K562 (cell line): ENCODE measurements around the gene BACE2. TPM values are rescaled to one million over a fixed set of nuclear protein-coding genes. Genes with fewer than 3 reads are reported as not detected.

Experiments used
- ATF3 ChIP-seq, 2 experiments: fragments of 450-650 bp in 1 of 2; sonication (generic) in 1 of 2; formaldehyde crosslinking in 1 of 2; IDR thresholded peaks in 1 of 2; conservative IDR thresholded peaks in 1 of 2; 2 replicates each; pipeline versions ENCODE4 v1.6.1 to v1.8.1; 2016 to 2023; ENCODE audit warnings: mild to moderate bottlenecking in 2 of 2, moderate library complexity in 2 of 2, inconsistent platforms in 1 of 2, missing genetic modification reagents in 1 of 2
- ATF7 ChIP-seq: fragments of 450-650 bp; IDR thresholded peaks from 2 replicates; pipeline ENCODE4 v1.7.1; 2014; ENCODE audit warnings: mild to moderate bottlenecking, moderate library complexity
- C11orf30 ChIP-seq: fragments of 450-650 bp; IDR thresholded peaks from 2 replicates; pipeline ENCODE4 v1.6.1; 2016; ENCODE audit warnings: low read depth, mild to moderate bottlenecking
- CBFA2T3 ChIP-seq: fragments of 450-650 bp; IDR thresholded peaks from 2 replicates; pipeline ENCODE4 v1.6.1; 2017
- FOXM1 ChIP-seq, 2 experiments: fragments of 450-650 bp in 1 of 2; sonication (generic) in 1 of 2; formaldehyde crosslinking in 1 of 2; IDR thresholded peaks; 2 replicates each; pipeline versions ENCODE4 v1.6.1 to v1.9.0; 2017 to 2022; ENCODE audit warnings: low read depth in 2 of 2, mild to moderate bottlenecking in 2 of 2, missing genetic modification reagents in 1 of 2, moderate library complexity in 1 of 2
- FUS ChIP-seq: fragments of 200-400 bp; formaldehyde crosslinking; optimal IDR thresholded peaks from 2 replicates; pipeline ENCODE3; 2017; ENCODE audit warnings: low read depth, low read length
- HIVEP1 ChIP-seq: fragments of 250-450 bp; sonication (Bioruptor Pico); IDR thresholded peaks from 2 replicates; pipeline ENCODE4 v1.4.0; 2020; ENCODE audit warnings: mild to moderate bottlenecking
- MCM7 ChIP-seq, 2 experiments: fragments of 450-650 bp; IDR thresholded peaks; 2 replicates each; pipeline ENCODE4 v1.6.1; 2016 to 2018
- MEF2A ChIP-seq: IDR thresholded peaks from 2 replicates; pipeline ENCODE4 v1.6.1; 2011; ENCODE audit warnings: low read depth, mild to moderate bottlenecking, low read length, moderate library complexity; ENCODE audit not compliant: control insufficient read depth
- MEF2D ChIP-seq: conservative IDR thresholded peaks from 2 replicates; pipeline ENCODE4 v1.6.1; 2016; ENCODE audit warnings: low read depth, missing genetic modification characterization, missing compliant biosample characterization
- SNAPC5 ChIP-seq: fragments of 250-450 bp; sonication (Bioruptor Pico); IDR thresholded peaks from 2 replicates; pipeline ENCODE4 v1.8.0; 2021; ENCODE audit warnings: moderate library complexity, mild to moderate bottlenecking, inconsistent platforms
- STAT6 ChIP-seq: sonication (generic); formaldehyde crosslinking; IDR thresholded peaks from 2 replicates; pipeline ENCODE4 v1.8.1; 2023; ENCODE audit warnings: mild to moderate bottlenecking, missing genetic modification reagents
- TEAD2 ChIP-seq: fragments of 450-650 bp; IDR thresholded peaks from 2 replicates; pipeline ENCODE4 v1.6.1; 2016; ENCODE audit warnings: missing genetic modification characterization, control low read depth, missing compliant biosample characterization
- THRA ChIP-seq: fragments of 450-650 bp; IDR thresholded peaks from 2 replicates; pipeline ENCODE4 v1.6.1; 2017; ENCODE audit warnings: mild to moderate bottlenecking, moderate library complexity
- VEZF1 ChIP-seq: fragments of 200-800 bp; sonication (Bioruptor generic); IDR thresholded peaks from 2 replicates; pipeline ENCODE4 v1.6.1; 2017; ENCODE audit warnings: missing genetic modification characterization, missing compliant biosample characterization
- XRCC4 ChIP-seq: IDR thresholded peaks from one replicate; pipeline ENCODE4 v1.6.1; 2011; ENCODE audit not compliant: insufficient read depth, insufficient read length; ENCODE audit errors: extremely low read depth
- ZBED1 ChIP-seq: IDR thresholded peaks from 2 replicates; pipeline ENCODE4 v1.6.1; 2014
- ZNF134 ChIP-seq: fragments of 250-450 bp; sonication (Bioruptor Pico); conservative IDR thresholded peaks from 2 replicates; pipeline ENCODE4 v1.4.0; 2020
- ZNF274 ChIP-seq: IDR thresholded peaks from 2 replicates; pipeline ENCODE4 v1.6.1; 2011; ENCODE audit warnings: low read depth, mild to moderate bottlenecking, low read length, moderate library complexity, borderline replicate concordance
- ZNF639 ChIP-seq, 2 experiments: fragments of 200-800 bp in 1 of 2; sonication (Bioruptor generic) in 1 of 2; sonication (generic) in 1 of 2; formaldehyde crosslinking in 1 of 2; IDR thresholded peaks in 1 of 2; conservative IDR thresholded peaks in 1 of 2; 2 replicates each; pipeline versions ENCODE4 v1.5.0 to v1.6.1; 2016 to 2020; ENCODE audit warnings: missing compliant biosample characterization in 1 of 2, missing genetic modification characterization in 1 of 2, missing genetic modification reagents in 1 of 2
- ZNF764 ChIP-seq: fragments of 250-450 bp; sonication (Bioruptor Pico); IDR thresholded peaks from 2 replicates; pipeline ENCODE4 v1.4.0; 2020; ENCODE audit warnings: low read depth, mild to moderate bottlenecking, moderate library complexity
- polyA plus RNA-seq, 8 experiments: library from polyadenylated mRNA; depleted of rRNA in 4 of 8; stranded (reverse) in 5 of 8; unstranded in 3 of 8; fragments of >200 nt; fragmentation: Nextera tagmentation in 2 of 8; fragmentation: Illumina TruSeq in 1 of 8; extraction: Ambion mirVana in 2 of 8; extraction: Trizol in 1 of 8; gene quantifications; 2 replicates each; pipeline versions ENCODE4 v1.2.1 to v1.2.3, GENCODE V29; 2011 to 2014; ENCODE audit warnings: inconsistent platforms in 1 of 8, missing spikeins in 1 of 8
- total RNA-seq, 7 experiments: library from RNA; depleted of rRNA in 6 of 7; stranded (reverse); fragments of >200 nt in 6 of 7; fragmentation: Illumina TruSeq in 2 of 7; extraction: Trizol in 2 of 7; gene quantifications; 2 replicates each; pipeline versions ENCODE4 v1.2.1 to v1.2.3, GENCODE V29; 2011 to 2021; ENCODE audit warnings: low replicate concordance in 1 of 7

The BACE2 gene
- total and polyA plus RNA-seq, 9 of the 15 experiments (the other 6 are each of a cell fraction or from before 2014, with no cell fraction given) = 0.05 to 0.24 (median 0.15) TPM; not detected in 2

- TF ChIP-seq VEZF1 (CRISPR knock-in tag) (0 out of 2 replicates have a peak, but pooled peaks have one; percentile 22), ZBED1 (no peak), FUS (no peak), ZNF764 (CRISPR knock-in tag) (no peak), C11orf30 (peak; percentile 27; the same call in 1 of the 2 replicates), ZNF274 (no peak), ZNF639 (CRISPR knock-in tag; conservative IDR thresholded peaks at IDR 0.05 in 1 of 2, IDR thresholded peaks at IDR 0.05 in 1 of 2) (0 out of 4 replicates have a peak, but pooled peaks of 1 of the 2 experiments have one; percentile 37), SNAPC5 (CRISPR knock-in tag) (no peak), MEF2A (no peak), THRA (no peak), CBFA2T3 (0 out of 2 replicates have a peak, but pooled peaks have one; percentile 18), ATF7 (peak; percentile 70; the same call in 1 of the 2 replicates), MEF2D (tag) (no peak), ATF3 (IDR thresholded peaks at IDR 0.05) (peak; percentile 43), ATF3 (CRISPR knock-in tag; conservative IDR thresholded peaks at IDR 0.05) (no peak), ZNF134 (CRISPR knock-in tag) (no peak), XRCC4 (no peak), FOXM1 (IDR thresholded peaks at IDR 0.05; ENCODE audit: low read depth) (no peak), FOXM1 (CRISPR knock-in tag; IDR thresholded peaks at IDR 0.05; ENCODE audit: low read depth) (no peak), TEAD2 (tag) (no peak), STAT6 (CRISPR knock-in tag) (no peak), HIVEP1 (no peak), MCM7 (IDR thresholded peaks at IDR 0.05) (no peak)
These were observed 60.0 kb downstream of the BACE2 start (continued) for GRCh38 chr21:41228006-41228370.
